Smooth muscle cell of the brain vasculature (primary cell): Measurements from ENCODE around the gene GSDMA.

Experiments used
- DNase-seq: peaks from one replicate; pipeline ENCODE4 v3.0.0-alpha.2; 2012; ENCODE audit warnings: low read depth, low spot score

The GSDMA gene

GRCh38 chr17:39955726-39956225, 7.0 kb upstream of the GSDMA start:
- DNase-seq: no peak

- DNase-seq: no peak
Observed at GRCh38 chr17:39960524-39961041, 2.2 kb upstream of the GSDMA start.

GRCh38 chr17:39963829-39964228, 1.0 kb downstream of the GSDMA start:
- no peak for DNase-seq

- no peak for DNase-seq
Observed at GRCh38 chr17:39965017-39965699, 2.4 kb downstream of the GSDMA start.

GRCh38 chr17:39966771-39967170, 4.0 kb downstream of the GSDMA start:
- no peak for DNase-seq

DNA sequence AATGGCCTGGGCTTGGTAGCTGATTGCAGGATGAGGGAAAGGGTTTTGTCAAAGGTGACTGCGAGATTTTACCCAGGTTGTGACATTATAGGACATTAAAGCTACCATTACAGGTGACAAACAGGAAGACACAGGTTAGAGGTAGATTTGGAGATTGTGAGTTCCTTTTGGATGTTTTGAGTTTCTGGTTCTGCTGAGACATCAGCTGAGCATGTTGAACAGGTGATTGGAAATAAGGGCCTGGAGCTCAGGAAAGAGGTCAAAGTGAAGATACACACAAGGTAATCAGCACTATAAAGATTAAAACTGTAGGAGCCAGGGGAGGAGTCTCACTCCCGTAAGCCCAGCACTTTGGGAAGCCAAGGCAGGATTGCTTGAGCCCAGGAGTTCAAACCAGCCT, 6.0 kb downstream of the GSDMA start:
- DNase-seq: no peak

GRCh38 chr17:39969375-39969774, 6.6 kb downstream of the GSDMA start:
- no peak for DNase-seq

DNA sequence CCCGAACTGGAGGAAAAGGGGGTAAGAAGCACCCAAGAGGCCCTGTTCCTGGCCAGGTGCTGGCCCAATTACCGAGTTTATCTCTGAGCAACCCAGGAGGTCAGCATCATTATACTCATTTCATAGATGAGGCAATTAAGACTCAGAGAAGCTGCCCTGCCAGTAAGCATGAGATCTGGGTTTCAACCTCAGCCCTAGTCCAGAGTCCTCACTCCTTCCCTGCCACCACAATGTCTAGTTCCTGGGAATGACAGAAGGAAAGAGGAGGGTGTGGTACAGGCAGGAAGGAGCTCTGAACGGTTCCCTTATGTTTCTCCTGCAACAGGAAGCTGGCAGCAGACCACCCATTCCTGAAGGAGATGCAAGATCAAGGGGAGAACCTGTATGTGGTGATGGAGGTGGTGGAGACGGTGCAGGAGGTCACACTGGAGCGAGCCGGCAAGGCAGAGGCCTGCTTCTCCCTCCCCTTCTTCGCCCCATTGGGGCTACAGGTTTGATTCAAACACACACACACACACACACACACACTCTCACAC, 7.4 kb downstream of the GSDMA start:
- no peak for DNase-seq

DNA sequence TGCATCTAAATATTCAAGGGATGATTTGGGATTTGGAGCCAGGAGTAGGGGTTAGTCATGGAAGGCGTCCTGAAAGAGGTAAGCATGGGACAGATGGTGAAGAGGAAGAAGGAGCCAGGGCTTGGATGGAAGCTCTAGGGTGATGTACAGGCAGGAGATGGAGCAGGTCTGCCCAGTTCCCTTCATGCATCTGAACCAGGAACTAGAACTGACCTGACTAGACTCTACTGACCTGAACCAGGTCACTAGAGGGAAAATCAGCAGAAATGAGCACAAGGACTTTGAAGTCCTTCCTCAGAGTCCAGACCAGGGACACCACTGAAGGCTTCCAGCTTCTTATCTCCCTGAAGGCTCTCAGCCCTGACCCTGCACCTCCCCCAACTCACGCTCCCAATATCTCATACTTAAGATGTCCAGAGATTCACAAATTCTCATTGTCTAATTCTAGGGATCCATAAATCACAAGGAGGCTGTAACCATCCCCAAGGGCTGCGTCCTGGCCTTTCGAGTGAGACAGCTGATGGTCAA, 8.3 kb downstream of the GSDMA start:
- DNase-seq: no peak

DNA sequence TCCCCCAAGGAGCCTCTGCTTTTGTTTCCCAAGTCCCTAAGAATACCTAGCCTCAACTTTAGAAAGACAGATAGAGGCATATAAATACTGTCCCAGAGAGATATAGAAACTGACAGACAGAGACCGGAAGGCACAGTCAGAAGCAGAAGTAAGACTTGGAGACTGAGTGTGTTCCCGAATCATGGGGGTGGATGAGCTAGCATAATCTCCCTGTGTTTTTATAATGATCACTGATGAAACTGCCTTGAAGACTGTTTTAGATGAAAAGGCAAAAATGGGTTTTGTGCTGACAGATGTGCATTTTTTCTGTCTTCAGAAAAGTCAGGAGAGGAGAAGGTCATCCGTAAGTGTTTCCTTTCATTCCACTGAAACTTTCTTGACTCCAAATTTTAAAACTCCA, 9.5 kb downstream of the GSDMA start:
- no peak for DNase-seq

DNA sequence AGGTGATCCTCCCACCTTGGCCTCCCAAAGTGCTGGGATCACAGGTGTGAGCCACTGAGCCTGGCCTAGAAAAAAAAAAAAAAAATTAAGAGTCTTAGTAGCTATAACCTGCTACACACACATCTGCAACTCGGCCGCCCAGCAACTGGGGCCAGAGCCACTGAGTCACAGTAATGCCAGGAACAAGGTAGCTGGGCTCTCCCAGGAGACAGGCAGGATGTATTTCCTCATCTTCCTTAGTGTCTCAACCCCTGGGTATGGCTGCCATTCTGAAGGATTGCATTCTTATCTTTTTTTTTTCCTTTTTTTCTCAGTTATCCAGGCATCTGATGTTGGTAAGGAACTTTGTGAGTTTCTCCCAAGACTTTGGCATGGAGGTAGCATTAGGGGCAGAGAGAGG, 10.7 kb downstream of the GSDMA start:
- DNase-seq: no peak

DNA sequence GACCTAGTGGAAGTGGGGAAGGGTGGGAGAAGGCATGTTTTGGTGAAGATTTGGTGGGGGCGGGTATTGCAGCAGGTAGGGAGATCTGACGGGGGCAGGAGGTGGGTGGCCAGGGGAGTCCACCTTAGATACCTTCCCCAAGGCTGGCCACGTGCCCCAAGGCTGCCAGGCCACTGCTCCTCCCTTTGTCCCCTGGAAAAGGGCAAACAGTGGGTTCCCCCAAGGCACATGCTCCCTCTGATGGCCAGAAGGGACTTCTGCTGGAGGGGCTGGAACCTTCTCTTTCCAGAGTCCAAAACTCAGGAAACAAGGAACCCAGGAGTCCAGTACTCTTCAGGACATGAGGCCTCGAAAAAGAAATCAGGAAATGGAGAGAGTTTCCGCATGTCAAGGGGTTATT, 11.6 kb downstream of the GSDMA start:
- no peak for DNase-seq

- DNase-seq: no peak
Observed at GRCh38 chr17:39975801-39976200, 13.0 kb downstream of the GSDMA start.

- no peak for DNase-seq
Observed at GRCh38 chr17:39979016-39979670, 16.3 kb downstream of the GSDMA start.

GRCh38 chr17:39979893-39980350, 17.1 kb downstream of the GSDMA start:
- no peak for DNase-seq

DNA sequence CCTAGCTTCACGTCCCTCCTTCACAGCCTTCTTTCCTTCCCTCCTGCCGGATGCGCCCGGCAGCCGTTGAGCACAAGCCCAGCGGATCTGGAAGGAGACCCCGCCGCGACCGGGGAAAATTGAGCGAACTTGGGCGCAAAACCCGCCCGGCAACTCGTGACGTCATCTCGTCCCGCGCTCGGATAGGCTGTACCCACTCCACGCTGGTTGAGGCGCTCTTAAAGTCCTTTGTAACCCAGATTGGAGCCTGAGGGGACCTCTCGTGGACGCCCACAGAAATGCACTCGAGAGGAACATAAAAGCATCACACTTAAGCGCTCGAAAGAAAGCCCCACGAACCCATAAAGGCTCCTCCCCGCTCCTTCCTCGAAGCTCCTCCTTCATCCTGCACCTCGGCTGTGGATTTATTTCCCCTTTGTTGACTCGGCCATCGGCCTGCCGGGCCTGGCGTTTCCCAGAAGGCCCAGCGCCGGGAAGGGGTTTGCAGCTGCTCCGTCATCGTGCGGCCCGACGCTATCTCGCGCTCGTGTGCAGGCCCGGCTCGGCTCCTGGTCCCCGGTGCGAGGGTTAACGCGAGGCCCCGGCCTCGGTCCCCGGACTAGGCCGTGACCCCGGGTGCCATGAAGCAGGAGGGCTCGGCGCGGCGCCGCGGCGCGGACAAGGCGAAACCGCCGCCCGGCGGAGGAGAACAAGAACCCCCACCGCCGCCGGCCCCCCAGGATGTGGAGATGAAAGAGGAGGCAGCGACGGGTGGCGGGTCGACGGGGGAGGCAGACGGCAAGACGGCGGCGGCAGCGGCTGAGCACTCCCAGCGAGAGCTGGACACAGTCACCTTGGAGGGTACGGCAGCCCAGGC, 17.8 kb downstream of the GSDMA start, which contains the start of gene PSMD3:
PSMD3 (plus strand) TSS at position 457 of the 856 bp plus-strand sequence; CDS start at position 621, 164 bp downstream.
- DNase-seq: peak; percentile 100

DNA sequence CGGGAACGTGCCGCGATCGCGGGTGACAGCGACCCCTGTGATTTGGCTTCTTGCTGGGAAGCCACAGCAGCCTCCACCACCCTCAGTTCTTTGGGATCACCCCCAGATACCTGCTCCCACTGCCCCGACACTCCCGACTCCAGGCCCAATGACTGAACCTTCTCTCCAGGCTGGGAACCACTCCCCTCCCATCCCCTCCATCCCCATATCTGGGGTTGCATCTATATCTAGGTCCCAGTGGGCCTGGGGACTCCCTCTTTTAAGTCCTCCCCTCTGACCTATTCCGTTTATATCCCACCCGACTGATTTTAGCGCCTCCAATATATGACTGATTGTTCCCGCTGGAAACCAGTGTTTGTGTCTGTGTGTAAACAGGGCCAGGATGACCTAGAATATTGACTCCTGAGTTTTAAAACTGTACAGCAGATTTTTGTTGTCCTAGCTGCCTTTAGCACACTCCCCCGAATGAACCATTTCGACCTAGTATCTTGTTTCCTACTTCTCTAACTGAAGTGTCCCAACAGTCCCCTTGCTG, 18.5 kb downstream of the GSDMA start:
- DNase-seq: no peak

DNA sequence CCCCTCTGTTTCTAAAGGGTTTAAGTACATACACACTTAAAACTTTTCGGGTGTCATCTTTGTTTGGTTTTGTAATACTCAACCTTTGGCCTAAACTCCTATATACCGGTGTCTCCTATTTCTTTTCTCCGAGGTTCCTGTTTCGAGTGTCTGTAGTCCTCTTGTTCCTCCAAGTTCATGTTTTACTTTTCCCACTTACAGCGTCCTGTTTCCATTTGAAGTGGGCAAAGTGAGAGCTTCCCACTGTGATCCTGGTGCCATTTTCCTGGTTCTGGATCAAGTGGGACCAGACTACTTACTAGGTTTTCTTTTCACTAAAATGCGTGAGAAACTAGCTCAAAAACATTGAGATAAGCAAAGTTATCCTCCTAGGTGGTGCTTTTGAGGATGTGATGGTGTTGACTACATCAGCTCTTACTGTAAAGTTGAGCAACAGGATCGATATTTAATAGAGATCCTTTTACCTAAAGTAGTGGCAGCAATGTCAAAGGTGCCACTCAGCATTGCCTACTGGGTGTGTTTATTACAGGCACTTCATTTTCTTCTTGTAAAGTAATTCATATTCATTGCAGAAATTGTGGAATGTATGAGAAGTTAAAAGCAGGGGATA, 19.1 kb downstream of the GSDMA start:
- no peak for DNase-seq

GRCh38 chr17:39988206-39988810, 25.5 kb downstream of the GSDMA start:
- DNase-seq: no peak

GRCh38 chr17:39994448-39994847, 31.6 kb downstream of the GSDMA start:
- no peak for DNase-seq
